HG02870 (cell line): ENCODE measurements around the gene EDC3.
"Not testable (repeated sequence)": the region's sequence is repeated elsewhere in the genome, so short reads cannot be mapped to it uniquely, and the experiment has no call there.

ENCODE experiments used
- ATAC-seq: cut with Tn5 transposase; IDR thresholded peaks from one replicate; pipeline ENCODE4 v1.9.1; 2021; ENCODE audit warnings: mild to moderate bottlenecking, moderate library complexity; ENCODE audit not compliant: unreplicated experiment

Gene EDC3

GRCh38 chr15:74653426-74654102, 42.3 kb downstream of the EDC3 start:
- no peak for ATAC-seq

- no peak for ATAC-seq
Observed at GRCh38 chr15:74651242-74651741, 44.5 kb downstream of the EDC3 start.

- ATAC-seq = no peak
Observed at GRCh38 chr15:74648051-74648842, 47.6 kb downstream of the EDC3 start.

- ATAC-seq = no peak
Observed at GRCh38 chr15:74646480-74646879, 49.3 kb downstream of the EDC3 start.

- no peak for ATAC-seq
Observed at GRCh38 chr15:74643665-74644204, 52.1 kb downstream of the EDC3 start.

- ATAC-seq = no peak
Observed at GRCh38 chr15:74642734-74643664, 52.8 kb downstream of the EDC3 start.

- ATAC-seq = no peak
Observed at GRCh38 chr15:74642348-74642733, 53.5 kb downstream of the EDC3 start.

GRCh38 chr15:74641151-74641550, 54.7 kb downstream of the EDC3 start:
- ATAC-seq = no peak

- no peak for ATAC-seq
Observed at GRCh38 chr15:74636984-74637383, 58.8 kb downstream of the EDC3 start.

- ATAC-seq = no peak
Observed at GRCh38 chr15:74635228-74635627, 60.6 kb downstream of the EDC3 start.

GRCh38 chr15:74633781-74634180, 62.0 kb downstream of the EDC3 start:
- no peak for ATAC-seq

GRCh38 chr15:74632601-74633000, 63.2 kb downstream of the EDC3 start:
- no peak for ATAC-seq

- no peak for ATAC-seq
Observed at GRCh38 chr15:74631935-74632560, 63.8 kb downstream of the EDC3 start.

GRCh38 chr15:74631408-74631807, 64.4 kb downstream of the EDC3 start:
- ATAC-seq = no peak

- no peak for ATAC-seq
Observed at GRCh38 chr15:74631087-74631385, 64.8 kb downstream of the EDC3 start.

GRCh38 chr15:74630284-74631086, 65.3 kb downstream of the EDC3 start:
- ATAC-seq = no peak

GRCh38 chr15:74629696-74630095, 66.1 kb downstream of the EDC3 start:
- not testable (repeated sequence) for ATAC-seq

- ATAC-seq = no peak
Observed at GRCh38 chr15:74628949-74629348, 66.9 kb downstream of the EDC3 start.

GRCh38 chr15:74628199-74628598, 67.6 kb downstream of the EDC3 start:
- ATAC-seq = no peak

- no peak for ATAC-seq
Observed at GRCh38 chr15:74627766-74628165, 68.1 kb downstream of the EDC3 start.
